Central memory CD8-positive, alpha-beta T cell (primary cell): Measurements from ENCODE around the gene MBTPS2.
A peak's percentile ranks its signal among the peaks of the same experiment; 100 is the strongest.
"Not testable (repeated sequence)": the region's sequence is repeated elsewhere in the genome, so short reads cannot be mapped to it uniquely, and the experiment has no call there.

Source experiments
- ATAC-seq: fragments of 150-1000 bp; cut with Tn5 transposase; replicated peaks from 2 replicates; pipeline ENCODE4 v1.10.0; 2022; ENCODE audit warnings: mild to moderate bottlenecking, moderate FRiP score, moderate number of reproducible peaks; ENCODE audit not compliant: poor library complexity, severe bottlenecking; ENCODE audit errors: extremely low read depth
- DNase-seq, 2 donors: peaks; one replicate each; pipeline ENCODE4 v3.0.0; 2021; ENCODE audit warnings: low spot score in 2 of 2
- H3K27ac Mint-ChIP-seq: one replicate; pipeline ENCODE4 v1.8.0; 2022; ENCODE audit warnings: low read depth, mild to moderate bottlenecking, moderate library complexity, mixed read lengths
- H3K27me3 Mint-ChIP-seq: one replicate; pipeline ENCODE4 v1.8.0; 2022; ENCODE audit warnings: mixed read lengths
- H3K36me3 Mint-ChIP-seq: one replicate; pipeline ENCODE4 v1.8.0; 2022; ENCODE audit warnings: mild to moderate bottlenecking, moderate library complexity, mixed read lengths; ENCODE audit not compliant: insufficient read depth
- H3K4me1 Mint-ChIP-seq: one replicate; pipeline ENCODE4 v1.8.0; 2022; ENCODE audit warnings: mixed read lengths
- H3K4me3 Mint-ChIP-seq: one replicate; pipeline ENCODE4 v1.8.0; 2022; ENCODE audit warnings: mild to moderate bottlenecking, moderate library complexity, mixed read lengths
- H3K9me3 Mint-ChIP-seq: one replicate; pipeline ENCODE4 v1.8.0; 2022; ENCODE audit warnings: mixed read lengths

Gene MBTPS2

GRCh38 chrX:21839334-21840192 lies at the start of gene MBTPS2:
Gene MBTPS2, plus strand, starts transcription at chrX:21839617. Its CDS starts 118 bp downstream, at chrX:21839735.
- peak within 1 kb of the TSS; percentile 89 for H3K27ac Mint-ChIP-seq
- H3K4me3 Mint-ChIP-seq = peak within 1 kb of the TSS; percentile 85
- peak; percentile 80 for ATAC-seq
- peak; percentile 65 to 74 for DNase-seq
- H3K9me3 Mint-ChIP-seq = no peaks in the 10 kb centered on the region
- H3K27me3 Mint-ChIP-seq = no peaks in the 10 kb centered on the region
- H3K4me1 Mint-ChIP-seq = peaks cover 6% of the 10 kb centered on the region
- H3K36me3 Mint-ChIP-seq = peaks cover 2% of the 10 kb centered on the region

- no peak for DNase-seq
- ATAC-seq = no peak
- Mint-ChIP-seq H3K9me3 (no peaks in the 10 kb centered on the region), H3K27ac (no peak overlapping the region), H3K27me3 (peaks cover 8% of the 10 kb centered on the region), H3K4me1 (no peaks in the 10 kb centered on the region), H3K36me3 (no peaks in the 10 kb centered on the region), H3K4me3 (no peak overlapping the region)
These were observed 40.7 kb upstream of the MBTPS2 start for GRCh38 chrX:21798677-21799219.

GRCh38 chrX:21799767-21800166 lies 39.6 kb upstream of the MBTPS2 start:
- no peak for DNase-seq
- Mint-ChIP-seq H3K27me3 (peaks cover 8% of the 10 kb centered on the region), H3K27ac (no peak overlapping the region), H3K36me3 (no peaks in the 10 kb centered on the region), H3K9me3 (no peaks in the 10 kb centered on the region), H3K4me1 (no peaks in the 10 kb centered on the region), H3K4me3 (no peak overlapping the region)
- no peak for ATAC-seq

GRCh38 chrX:21800344-21800770 lies 39.1 kb upstream of the MBTPS2 start:
- H3K27ac Mint-ChIP-seq = no peak overlapping the region
- no peaks in the 10 kb centered on the region for H3K36me3 Mint-ChIP-seq
- DNase-seq (no peak), ATAC-seq (no peak)
- H3K9me3 Mint-ChIP-seq = no peaks in the 10 kb centered on the region
- no peaks in the 10 kb centered on the region for H3K4me1 Mint-ChIP-seq
- H3K4me3 Mint-ChIP-seq = no peak overlapping the region
- H3K27me3 Mint-ChIP-seq = peaks cover 8% of the 10 kb centered on the region

- Mint-ChIP-seq H3K27me3 (no peaks in the 10 kb centered on the region), H3K27ac (no peak overlapping the region), H3K9me3 (no peaks in the 10 kb centered on the region), H3K4me3 (no peak overlapping the region), H3K36me3 (no peaks in the 10 kb centered on the region), H3K4me1 (no peaks in the 10 kb centered on the region)
- ATAC-seq (no peak), DNase-seq (no peak)
These were observed 37.3 kb upstream of the MBTPS2 start for GRCh38 chrX:21802054-21802670.

GRCh38 chrX:21802839-21803238 lies 36.6 kb upstream of the MBTPS2 start:
- no peak overlapping the region for H3K4me3 Mint-ChIP-seq
- DNase-seq (no peak), ATAC-seq (no peak)
- no peaks in the 10 kb centered on the region for H3K4me1 Mint-ChIP-seq
- H3K27ac Mint-ChIP-seq = no peak overlapping the region
- no peaks in the 10 kb centered on the region for H3K36me3 Mint-ChIP-seq
- H3K27me3 Mint-ChIP-seq = no peaks in the 10 kb centered on the region
- H3K9me3 Mint-ChIP-seq = no peaks in the 10 kb centered on the region

GRCh38 chrX:21806691-21807090 lies 32.7 kb upstream of the MBTPS2 start:
- ATAC-seq (no peak), DNase-seq (no peak)
- Mint-ChIP-seq H3K27ac (no peak overlapping the region), H3K4me3 (no peak overlapping the region), H3K36me3 (no peaks in the 10 kb centered on the region), H3K4me1 (no peaks in the 10 kb centered on the region), H3K27me3 (no peaks in the 10 kb centered on the region), H3K9me3 (no peaks in the 10 kb centered on the region)

GRCh38 chrX:21811832-21812231 lies 27.6 kb upstream of the MBTPS2 start:
- ATAC-seq (no peak), DNase-seq (no peak)
- Mint-ChIP-seq H3K27me3 (no peaks in the 10 kb centered on the region), H3K36me3 (no peaks in the 10 kb centered on the region), H3K4me3 (no peak overlapping the region), H3K27ac (no peak overlapping the region), H3K4me1 (no peaks in the 10 kb centered on the region), H3K9me3 (no peaks in the 10 kb centered on the region)

- ATAC-seq (no peak), DNase-seq (no peak)
- no peak overlapping the region for H3K27ac Mint-ChIP-seq
- H3K27me3 Mint-ChIP-seq = no peaks in the 10 kb centered on the region
- no peaks in the 10 kb centered on the region for H3K36me3 Mint-ChIP-seq
- no peaks in the 10 kb centered on the region for H3K4me1 Mint-ChIP-seq
- H3K9me3 Mint-ChIP-seq = no peaks in the 10 kb centered on the region
- no peak overlapping the region for H3K4me3 Mint-ChIP-seq
These were observed 26.8 kb upstream of the MBTPS2 start for GRCh38 chrX:21812628-21813027.

GRCh38 chrX:21813612-21814368 lies 25.6 kb upstream of the MBTPS2 start:
- no peak for ATAC-seq
- Mint-ChIP-seq H3K4me3 (no peak overlapping the region), H3K9me3 (no peaks in the 10 kb centered on the region), H3K36me3 (no peaks in the 10 kb centered on the region), H3K4me1 (no peaks in the 10 kb centered on the region), H3K27ac (no peak overlapping the region), H3K27me3 (no peaks in the 10 kb centered on the region)
- DNase-seq = no peak

GRCh38 chrX:21816136-21816535 lies 23.3 kb upstream of the MBTPS2 start:
- Mint-ChIP-seq H3K9me3 (no peaks in the 10 kb centered on the region), H3K27ac (no peak overlapping the region), H3K4me1 (no peaks in the 10 kb centered on the region), H3K27me3 (no peaks in the 10 kb centered on the region), H3K36me3 (no peaks in the 10 kb centered on the region), H3K4me3 (no peak overlapping the region)
- DNase-seq (no peak), ATAC-seq (no peak)

GRCh38 chrX:21820170-21820569 lies 19.2 kb upstream of the MBTPS2 start:
- H3K9me3 Mint-ChIP-seq, DNase-seq, H3K4me3 Mint-ChIP-seq, H3K27me3 Mint-ChIP-seq, H3K27ac Mint-ChIP-seq, ATAC-seq, H3K36me3 Mint-ChIP-seq, H3K4me1 Mint-ChIP-seq: not testable (repeated sequence)
